ENCODE results near the gene ZFAND3.

Gene ZFAND3

DNA sequence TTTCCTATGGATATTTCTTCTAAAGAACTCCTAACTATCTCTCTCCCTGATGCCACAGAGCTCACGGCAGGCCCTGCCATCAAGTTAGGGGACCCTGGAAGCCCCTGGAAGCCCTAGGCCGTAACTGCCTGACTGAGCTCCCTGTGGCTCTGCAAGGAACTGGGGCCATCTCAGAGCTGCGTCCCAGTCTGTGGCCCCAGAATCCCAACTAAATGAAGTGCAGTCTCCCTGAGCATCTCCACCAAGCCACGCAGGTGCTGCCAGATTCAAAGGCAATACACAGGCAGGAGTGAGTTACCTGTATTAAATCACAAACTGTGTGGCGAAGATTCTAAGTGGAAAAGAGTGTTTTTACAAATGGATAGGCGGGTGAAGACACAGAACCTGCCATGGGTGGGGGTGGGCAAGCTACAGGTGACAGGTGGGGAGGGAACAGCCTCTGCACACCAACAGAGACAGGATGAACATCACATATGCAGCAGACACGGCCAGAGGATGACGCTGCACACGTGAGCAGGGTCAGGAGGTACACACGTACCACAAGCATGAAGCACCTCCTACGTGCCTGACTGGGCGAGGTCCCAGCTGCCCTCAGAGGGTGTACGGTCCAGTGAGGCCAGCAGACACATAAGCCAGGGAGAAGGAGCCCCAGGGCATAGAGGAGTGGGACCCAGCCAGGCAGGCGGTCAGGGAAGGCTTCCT lies 358.5 kb downstream of the ZFAND3 start:
- DNase-seq (ENCODE audit: low read depth in 2 of 3, low spot score in 1 of 3) = no peak

DNA sequence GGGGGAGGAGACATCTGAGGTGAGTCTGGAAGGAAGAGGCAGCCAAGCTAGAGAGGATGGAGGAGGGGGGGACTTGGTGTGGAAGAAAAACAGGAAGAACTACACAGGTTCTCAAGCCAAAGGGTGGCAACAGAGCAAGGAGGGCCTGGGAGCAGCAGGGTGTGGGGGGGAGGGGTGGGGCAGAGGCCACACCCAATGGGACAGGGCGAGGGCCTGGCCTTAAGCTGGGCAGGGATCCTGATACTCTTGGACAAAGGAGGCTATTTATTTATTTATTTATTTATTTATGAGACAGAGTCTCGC lies 359.0 kb downstream of the ZFAND3 start:
- DNase-seq (ENCODE audit: low read depth in 2 of 3, low spot score in 1 of 3) = no peak

DNA sequence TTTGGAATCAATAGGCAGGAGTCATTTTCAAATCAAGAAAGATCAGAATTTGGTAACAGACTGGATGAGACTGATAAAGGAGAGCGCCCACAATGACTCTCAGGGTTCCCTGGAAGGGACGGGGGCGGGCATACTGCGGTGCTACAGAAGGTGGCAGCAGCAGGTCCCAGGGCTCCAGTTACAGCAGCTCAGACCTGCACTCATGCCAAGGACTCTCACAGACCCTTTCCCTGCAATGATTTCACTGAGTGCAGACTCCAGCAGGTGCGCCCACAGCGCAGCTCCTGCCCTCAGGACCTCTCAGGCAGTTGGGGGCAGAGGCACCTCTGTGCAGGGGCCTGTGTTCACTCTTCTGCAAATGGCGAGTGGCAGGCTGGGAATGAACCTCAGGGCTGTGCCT lies 359.8 kb downstream of the ZFAND3 start:
- no peak for DNase-seq (ENCODE audit: low read depth in 2 of 3, low spot score in 1 of 3)

DNA sequence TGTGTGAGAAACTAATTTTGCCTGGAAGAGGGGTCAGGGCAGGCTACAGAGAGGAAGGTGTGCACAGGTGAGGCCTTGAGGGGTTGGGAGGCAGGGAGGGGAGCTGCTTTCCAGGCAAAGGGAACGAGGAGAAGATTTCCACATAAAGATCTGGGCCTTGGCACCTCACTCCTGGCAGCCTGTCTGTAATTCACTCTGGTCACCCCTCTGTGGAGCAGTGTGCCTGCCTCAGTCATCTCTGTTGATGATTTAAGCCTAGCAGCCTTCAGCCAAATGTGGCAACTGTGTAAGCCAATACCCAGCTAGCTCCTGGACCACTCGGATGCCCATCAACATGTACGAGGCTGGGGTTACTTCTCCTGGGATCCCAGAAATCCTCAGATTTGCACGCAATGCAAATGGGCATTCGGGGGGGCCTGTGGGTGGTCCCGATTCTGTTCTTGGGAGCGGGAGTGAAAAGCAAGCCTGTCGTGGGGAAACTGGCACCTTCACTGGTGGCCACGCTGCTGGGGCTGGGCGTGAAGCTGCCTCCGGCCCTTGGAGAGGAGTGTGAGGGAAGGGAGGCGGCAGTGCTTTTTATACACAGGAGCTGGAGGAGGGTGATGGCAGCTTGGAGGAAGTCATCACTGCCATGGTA lies 360.4 kb downstream of the ZFAND3 start:
- DNase-seq (ENCODE audit: low read depth in 2 of 3, low spot score in 1 of 3) = no peak

DNA sequence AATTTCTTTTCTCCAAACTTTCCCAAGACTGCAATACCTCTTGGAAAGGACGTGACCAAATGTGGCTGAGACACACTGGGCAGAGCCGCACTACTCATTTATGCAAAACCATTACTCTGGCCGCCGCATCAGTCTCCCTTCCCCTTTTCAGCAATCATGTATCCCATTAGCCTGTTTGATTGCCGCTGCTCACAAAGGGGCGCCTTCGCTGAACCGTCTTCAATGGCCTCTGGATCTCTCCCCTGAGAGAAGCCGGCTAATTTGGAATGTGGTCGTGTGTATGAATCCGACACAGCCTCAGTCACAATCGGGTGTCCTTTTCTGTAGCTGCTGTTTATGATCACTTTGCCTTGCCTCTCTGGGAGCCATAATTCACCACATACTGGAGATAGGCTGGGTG lies 361.1 kb downstream of the ZFAND3 start:
- DNase-seq (ENCODE audit: low read depth in 2 of 3, low spot score in 1 of 3) = no peak

DNA sequence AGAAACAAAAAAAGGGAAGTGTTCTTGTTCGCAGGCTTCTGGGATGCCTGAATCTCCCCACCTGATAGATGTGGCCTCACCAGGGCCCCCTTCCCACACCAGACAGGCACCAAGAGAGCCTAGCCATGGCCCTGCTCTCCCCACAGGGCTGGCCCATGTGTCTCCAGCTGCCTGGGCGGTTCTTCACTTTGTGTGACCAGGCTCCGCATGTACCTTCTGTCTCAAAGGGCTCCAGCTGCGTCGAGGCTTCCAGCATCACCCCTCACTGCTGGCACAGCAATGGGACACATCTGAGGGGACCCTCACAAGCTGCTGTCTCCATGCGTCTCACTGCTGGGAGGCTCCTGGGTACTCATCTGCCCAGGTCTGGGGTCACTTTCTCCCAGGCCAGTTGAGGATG lies 362.9 kb downstream of the ZFAND3 start:
- no peak for DNase-seq (ENCODE audit: low read depth in 2 of 3, low spot score in 1 of 3)

DNA sequence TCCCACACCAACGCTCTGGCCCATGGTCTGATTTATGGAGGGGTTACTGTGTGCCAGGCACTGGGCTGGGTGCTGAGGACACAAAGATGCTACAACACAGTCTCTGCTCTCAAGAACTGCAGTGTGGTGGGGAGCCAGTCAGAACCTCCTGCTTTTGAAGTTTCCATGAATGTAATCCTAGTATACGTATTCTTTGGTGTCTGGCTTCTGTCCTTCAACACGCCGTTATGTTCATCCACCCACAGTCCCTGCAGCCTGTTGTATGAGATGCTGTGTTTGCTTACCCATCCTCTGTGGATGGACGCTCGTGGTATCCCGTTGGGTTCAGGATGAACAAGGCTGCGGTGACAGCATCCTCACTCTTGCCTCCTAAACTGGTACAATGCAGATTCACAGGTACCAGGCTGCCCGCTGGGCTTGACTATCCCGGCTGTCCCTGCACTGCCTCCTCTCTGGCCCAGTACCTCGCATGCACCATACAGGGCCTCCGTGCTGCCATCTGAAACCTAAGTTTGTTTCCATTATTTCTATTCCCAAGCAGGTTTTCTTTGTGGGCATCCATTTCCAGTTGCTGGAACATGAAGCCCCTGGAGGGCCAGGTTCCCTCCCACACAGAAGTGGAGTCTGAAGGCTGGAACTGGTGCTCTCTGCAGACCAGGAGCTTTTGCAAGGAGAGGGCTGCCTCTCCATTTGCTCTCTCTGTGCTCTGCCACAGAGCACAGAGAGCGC lies 364.5 kb downstream of the ZFAND3 start:
- DNase-seq (ENCODE audit: low read depth in 2 of 3, low spot score in 1 of 3) = no peak

DNA sequence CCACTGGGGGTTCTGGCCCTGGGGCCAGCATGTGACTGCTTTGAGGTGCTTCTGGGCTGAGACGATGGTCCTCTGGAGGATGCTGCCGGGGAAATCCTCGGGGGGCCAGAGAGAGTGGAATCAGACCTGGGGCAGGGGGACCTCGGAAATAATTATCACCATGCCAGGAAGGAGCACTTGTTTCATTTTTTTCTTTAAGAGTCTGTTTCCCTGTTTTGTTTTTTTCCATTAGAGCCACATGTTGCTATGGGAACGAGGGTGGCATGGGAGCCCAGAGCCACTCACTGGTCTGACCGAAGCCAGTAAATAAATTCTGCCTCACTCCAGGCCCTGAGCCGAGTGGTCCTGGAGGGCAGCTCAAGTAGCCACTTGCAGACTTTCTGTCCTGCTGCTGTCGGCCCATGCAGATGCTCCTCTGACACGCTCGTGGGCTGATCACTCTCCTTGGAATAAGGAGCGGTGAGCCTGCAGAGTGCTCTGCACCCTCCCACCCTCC lies 365.1 kb downstream of the ZFAND3 start:
- DNase-seq (ENCODE audit: low read depth in 2 of 3, low spot score in 1 of 3) = no peak

DNA sequence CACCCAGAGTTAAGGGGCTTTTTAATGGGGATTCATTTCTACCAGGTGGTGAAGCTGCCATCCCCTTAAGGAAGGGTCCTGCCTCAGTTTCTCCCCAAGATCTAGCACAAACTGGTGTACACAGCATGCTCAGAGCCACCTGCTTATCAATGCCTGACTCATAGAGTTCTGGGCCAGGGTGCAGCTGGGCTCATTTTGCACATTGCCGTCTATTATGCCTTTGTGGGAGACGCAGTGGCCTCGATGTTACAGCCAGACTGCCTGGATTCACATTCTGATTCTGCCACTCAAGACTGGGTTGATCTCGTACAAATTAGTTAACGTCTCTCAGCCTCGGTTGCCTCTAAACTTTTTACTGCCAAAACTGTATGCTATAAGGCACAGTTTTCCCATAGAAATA lies 365.7 kb downstream of the ZFAND3 start:
- DNase-seq (ENCODE audit: low read depth in 2 of 3, low spot score in 1 of 3) = no peak

DNA sequence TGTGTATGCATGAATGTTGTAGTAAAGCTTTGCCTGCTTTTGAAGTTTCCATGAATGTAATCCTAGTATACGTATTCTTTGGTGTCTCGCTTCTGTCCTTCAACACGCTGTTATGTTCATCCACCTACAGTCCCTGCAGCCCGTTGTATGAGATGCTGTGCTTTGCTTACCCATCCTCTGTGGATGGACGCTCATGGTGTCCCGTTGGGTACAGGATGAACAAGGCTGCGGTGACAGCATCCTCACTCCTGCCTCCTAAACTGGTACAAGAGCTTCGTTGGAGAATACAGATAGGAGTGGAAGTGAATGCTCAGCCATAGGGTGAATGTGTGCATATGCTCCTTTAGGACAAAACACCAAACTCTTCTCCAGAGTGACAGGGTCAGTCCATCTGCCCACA lies 366.2 kb downstream of the ZFAND3 start:
- no peak for DNase-seq (ENCODE audit: low read depth in 2 of 3, low spot score in 1 of 3)

DNA sequence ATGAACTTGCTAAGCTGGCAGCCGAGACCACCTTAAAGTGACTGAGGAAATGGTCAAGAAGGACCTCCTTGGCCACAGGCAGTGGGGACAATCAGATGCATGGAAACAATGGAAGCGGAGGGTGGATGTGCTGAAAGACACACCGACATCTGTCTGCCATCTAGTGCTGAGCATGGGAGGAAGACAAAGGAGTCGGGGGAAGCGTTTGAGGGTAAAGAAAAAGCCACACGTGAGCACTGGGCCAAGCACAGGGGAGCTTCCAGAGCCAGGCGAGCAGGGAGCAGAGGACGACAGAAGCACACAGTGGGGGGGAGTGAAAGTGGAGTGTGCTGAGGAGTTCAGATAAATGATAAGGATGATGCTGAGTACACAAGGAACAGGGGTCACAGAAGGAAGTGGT lies 367.8 kb downstream of the ZFAND3 start:
- no peak for DNase-seq (ENCODE audit: low read depth in 2 of 3, low spot score in 1 of 3)

DNA sequence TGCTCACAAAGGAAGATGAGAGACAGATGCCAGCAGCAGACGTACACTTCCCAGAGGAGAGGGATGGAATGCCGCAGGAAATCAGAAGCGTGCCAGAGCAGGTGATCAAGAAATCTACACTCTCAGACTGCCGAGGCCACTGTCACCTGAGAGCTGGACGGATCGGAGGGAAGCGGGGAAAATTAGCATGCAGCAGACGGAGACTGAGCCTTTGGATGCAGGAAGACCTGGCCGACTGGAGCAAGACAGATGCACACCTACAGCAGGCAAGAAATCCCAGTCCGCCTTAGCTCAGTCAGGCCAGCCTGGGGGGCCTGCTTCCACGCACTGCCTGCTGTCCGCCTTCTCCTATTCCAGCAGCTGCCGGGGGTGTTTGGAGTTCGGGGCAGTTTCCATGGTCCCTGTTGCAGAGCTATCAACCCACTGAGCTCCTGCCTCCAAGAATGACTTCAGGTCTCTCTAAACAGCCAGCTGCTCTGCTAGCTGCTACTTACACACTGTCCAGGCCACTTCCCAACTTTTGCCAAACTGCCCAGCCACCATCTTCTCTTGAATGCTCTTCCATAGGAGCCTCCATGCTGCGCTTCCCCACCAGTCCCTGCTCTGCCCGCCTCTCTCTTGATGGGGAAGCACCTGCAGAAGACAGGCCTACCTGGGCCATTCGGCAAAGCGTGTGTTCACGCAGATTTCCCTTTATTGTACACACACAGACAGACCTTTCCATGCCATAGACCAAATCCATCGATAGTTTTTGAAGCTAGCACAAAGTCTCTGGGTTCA lies 368.5 kb downstream of the ZFAND3 start:
- DNase-seq (ENCODE audit: low read depth in 2 of 3, low spot score in 1 of 3) = no peak

DNA sequence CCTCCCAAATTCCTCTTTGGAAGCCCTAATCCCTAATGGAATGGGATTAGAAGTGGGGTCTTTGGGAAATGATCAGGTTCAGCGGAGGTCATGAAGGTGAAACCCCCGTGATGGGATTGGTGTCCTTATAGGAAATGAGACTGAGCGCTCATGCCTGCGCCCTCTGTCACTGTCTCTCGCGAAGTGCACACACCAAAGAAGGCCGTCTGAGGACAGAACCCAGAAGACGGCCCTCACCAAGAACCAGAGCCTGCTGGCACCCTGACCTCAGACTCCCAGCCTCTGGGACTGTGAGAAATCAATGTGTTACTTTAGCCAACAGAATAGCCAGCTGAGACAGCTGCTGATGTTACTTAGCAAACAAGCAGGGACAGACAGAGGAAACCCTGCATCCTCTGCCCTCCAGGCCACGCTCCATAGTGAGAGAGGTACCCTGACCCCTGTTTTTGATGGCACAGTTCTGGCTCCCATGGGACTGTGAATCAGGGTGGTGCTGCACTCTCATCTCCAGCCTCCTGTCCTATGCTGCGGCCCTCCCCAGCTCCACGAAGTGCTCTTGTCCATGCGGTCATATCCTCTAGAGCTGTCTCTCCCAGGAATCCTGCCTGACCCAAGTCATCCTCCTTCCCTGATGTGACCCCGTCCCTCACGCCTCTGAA lies 369.3 kb downstream of the ZFAND3 start:
- DNase-seq (ENCODE audit: low read depth in 2 of 3, low spot score in 1 of 3) = no peak

DNA sequence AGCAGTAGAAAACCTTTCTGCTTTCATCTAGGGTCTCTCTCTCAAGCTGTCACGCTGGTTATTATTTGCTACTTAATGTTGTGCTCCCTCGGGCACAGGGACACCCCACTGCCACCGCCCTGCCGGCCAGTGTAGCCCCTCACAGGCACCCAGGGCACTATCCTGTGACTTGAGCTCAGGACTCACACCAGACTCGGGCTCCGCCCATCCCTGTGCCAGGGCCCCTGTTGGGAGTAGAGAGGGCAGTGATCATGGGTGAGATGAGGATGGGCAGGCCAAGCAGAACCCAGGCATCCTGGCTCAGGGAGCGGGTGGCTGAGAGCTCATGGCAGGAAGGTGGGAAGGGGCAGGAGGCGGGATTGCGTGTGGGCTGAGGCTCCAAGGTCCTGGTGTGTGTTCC lies 371.9 kb downstream of the ZFAND3 start:
- DNase-seq (ENCODE audit: low read depth in 2 of 3, low spot score in 1 of 3) = no peak

DNA sequence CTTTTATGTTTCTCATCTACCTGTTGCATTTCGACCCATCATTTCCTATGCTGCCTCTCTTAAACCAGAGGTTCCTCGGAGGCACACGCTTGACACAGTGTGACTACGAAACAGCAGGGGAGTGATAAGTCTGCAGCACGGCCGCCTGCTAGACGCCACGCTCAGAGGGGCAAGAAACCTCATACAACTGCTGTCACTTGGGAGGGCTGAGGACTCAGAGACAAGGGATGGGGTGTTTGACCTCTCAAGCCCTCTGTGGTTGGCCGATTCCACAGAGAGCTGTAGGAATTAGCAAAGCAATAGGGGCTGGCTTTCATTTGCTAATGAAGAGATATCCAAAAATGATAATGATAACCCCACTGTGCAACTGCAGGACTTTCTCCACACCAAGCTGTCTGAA lies 372.5 kb downstream of the ZFAND3 start:
- DNase-seq (ENCODE audit: low read depth in 2 of 3, low spot score in 1 of 3) = no peak

DNA sequence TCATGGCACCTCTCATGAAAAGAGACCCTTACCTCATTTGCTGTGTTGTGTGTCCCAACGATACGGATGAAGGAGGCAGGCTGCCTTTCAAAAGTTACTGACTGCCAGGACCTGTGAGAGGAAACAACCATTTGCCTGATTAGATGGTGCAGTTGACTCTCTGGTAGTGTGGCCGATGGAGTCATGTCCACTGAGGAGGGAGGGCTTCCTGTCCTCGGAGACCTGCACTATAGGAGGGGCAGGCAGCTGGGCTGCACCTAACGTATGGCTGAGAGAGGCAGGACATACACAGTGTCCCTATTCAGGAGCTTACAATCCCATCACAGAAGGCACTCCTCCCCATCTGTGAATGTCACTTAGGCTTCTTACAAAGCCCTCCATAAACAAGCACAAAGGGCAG lies 373.0 kb downstream of the ZFAND3 start:
- no peak for DNase-seq (ENCODE audit: low read depth in 2 of 3, low spot score in 1 of 3)

DNA sequence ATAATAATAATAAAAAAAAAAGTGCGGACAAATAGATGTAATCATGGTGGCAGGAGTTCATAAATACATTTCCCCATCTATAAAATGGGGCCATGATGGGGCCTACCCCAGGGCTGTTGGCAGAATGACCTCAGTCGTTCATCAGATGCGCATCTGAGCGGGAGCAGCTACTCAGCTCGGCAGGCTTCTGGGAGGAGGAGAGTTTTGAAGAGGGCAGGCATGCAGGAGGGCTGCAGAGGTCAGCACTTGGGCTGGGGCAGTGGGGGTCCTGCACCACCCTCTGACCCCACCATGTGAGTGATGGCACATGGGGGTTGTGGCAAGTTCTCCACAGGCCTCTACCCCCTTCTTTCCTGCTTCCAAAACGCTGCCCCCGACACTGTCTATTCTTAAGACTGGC lies 373.5 kb downstream of the ZFAND3 start:
- no peak for DNase-seq (ENCODE audit: low read depth in 2 of 3, low spot score in 1 of 3)

DNA sequence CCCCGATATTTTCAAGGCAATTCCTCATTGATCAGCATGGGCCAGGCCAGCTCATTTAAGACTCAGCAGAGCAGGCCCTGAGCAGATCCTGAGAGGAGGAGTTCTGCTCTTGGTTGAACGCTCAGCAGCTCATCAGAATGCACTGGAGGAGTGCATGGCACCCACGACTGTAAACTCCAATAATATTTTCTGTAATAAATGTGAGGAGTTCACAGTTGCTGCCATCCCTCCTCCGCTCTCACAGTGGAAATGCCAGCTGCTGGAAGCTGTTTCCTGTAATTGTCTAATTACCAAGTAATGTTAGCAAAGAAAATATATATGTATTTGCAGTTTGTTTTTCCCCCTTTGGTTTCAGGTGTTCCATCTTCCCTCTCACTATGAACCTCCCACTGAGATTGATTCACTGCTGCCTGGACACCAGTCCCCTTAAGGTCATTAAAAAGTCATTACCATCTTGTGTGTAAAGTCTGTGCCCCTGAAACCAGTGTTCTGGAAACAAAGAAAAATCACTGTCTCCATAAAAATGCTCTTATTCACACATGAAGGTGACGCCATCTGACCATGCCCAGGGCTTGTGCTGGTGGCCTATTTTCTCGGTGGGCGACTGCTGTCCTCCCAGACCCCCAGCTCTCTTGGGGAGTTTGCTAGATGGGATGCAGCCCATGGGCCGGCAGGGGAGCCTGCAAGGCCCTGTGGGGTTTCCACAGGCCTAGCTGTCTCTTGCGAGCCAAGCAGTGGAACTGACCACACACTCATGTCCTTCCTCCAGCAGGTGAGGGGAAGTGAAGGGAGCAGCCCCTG lies 374.2 kb downstream of the ZFAND3 start:
- no peak for DNase-seq (ENCODE audit: low read depth in 2 of 3, low spot score in 1 of 3)

DNA sequence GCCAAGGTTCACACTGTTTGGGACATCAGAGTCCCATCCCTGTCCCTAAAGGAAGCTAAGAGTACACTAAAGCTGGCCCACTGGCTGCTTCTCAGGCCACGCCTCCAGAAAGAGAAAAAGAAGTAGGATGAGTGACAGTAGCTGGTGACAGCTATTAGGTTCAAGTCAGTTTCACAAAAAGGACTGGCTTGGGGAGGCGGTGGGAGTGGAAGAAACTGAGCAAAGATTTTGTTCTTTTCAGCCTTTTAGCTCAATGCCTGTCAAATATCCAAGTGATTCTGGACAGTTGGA lies 374.7 kb downstream of the ZFAND3 start:
- DNase-seq (ENCODE audit: low read depth in 2 of 3, low spot score in 1 of 3) = no peak

DNA sequence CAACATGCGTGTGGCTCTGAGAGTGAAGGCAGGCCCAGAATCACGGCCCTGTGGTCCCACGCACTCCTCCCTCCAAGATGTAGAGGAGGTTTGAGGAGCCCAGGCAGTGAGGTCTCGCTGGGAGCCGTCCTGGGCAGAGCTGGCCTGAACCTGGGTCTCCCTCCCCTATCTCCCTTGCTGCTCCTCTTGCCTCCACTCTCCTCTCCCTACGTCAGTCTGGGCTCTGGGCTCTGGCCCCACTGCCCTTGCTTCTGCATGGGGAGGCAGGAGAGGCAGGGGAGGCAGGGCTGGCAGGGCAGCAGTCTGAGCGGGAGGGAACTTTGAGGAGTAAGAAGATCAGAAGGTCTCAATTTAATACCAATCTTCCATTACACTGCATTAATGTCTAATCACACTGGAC lies 375.1 kb downstream of the ZFAND3 start:
- DNase-seq (ENCODE audit: low read depth in 2 of 3, low spot score in 1 of 3) = no peak
